Activated naive CD4-positive, alpha-beta T cell (primary cell): Measurements from ENCODE around the gene MRPL46.
"Not testable (repeated sequence)": the region's sequence is repeated elsewhere in the genome, so short reads cannot be mapped to it uniquely, and the experiment has no call there.

Experiments
- DNase-seq, 4 experiments: peaks; one replicate each; lab custom pipeline; 2025; lab: John Stamatoyannopoulos, UW

MRPL46 gene

DNA sequence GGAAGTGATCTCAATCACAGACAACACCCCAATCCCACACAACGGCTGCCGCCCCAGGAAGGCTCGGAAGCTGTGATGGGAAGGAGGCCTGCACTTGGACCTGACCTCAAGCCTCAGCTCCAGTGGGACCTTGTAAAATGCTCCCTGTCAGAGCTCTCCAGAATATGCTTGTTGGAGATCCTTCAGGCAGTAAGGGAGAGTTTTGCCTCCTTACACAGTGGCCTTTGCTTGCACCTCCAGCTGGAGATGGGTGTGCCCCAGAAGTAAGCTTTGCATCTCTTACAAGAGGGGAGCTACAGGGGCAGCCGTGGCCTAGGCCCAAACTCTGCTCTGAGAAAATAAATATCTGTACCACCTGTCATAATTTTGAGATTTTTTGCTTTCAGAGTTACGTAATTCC is 10.7 kb upstream of the MRPL46 start:
- no peak for DNase-seq

- no peak for DNase-seq
Observed at GRCh38 chr15:88477126-88477525, 9.9 kb upstream of the MRPL46 start.

DNA sequence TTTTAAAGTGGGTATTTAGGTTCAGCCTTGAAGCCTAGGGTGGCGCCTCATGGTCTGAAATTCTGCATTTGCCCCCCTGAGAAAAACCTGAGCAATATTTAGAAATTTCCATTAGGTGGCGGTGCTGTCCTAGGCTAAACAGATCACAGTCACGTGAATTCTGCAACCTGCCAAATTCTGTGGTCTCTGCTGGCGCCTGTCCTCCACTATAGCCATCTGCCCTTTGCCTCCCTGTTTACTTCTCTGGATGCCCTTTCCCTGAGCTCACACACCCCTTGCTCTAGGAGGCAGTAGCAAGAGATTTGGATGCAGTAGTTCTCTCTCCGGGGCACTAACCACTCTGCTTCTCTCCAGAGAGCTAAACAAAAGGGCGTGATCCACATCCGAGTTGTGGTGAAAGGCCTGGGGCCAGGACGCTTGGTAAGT is 9.5 kb upstream of the MRPL46 start:
- no peak for DNase-seq

GRCh38 chr15:88473661-88474293 is 6.6 kb upstream of the MRPL46 start:
- not testable (repeated sequence) for DNase-seq

- no peak for DNase-seq
Observed at GRCh38 chr15:88472225-88472624, 5.0 kb upstream of the MRPL46 start.

DNA sequence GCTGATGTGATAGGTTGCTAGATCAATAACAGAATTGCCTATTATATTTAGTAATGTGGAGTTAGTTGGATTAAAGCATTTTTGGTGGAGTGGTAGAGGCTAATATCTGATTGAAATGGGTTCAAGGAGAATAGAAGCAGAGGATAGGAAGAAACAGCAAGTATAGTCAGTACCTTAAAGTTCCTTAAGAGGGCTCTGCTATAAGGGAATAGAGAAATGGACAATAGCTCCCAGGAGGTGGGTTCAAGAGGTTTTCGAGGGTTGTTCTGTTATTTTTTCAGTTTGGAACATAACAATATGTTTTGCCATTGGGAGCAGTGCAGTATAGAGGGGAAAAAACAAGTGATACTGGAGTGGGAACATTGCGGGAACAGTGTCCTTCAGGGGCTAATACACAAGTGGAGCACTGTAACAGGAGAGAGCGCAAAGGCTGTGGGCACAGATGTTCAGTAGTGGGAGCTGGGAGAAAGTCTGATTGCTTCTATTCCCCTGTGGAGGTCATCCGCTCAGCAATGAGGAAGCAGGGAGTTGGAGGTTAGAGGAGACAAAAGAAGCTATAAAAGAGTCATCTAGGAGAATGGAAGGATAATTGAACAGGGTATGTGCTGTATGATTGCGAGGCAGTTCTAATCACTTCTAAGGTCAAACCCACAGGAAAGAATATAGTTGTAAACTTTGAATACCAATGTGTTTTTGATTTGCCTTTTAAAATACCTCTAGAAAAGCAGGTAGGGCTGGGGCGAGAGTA is 3.6 kb upstream of the MRPL46 start:
- no peak for DNase-seq

- no peak for DNase-seq
Observed at GRCh38 chr15:88469321-88469720, 2.1 kb upstream of the MRPL46 start.

- not testable (repeated sequence) for DNase-seq
Observed at GRCh38 chr15:88468721-88469120, 1.5 kb upstream of the MRPL46 start.

GRCh38 chr15:88467935-88468528 is 844 bp upstream of the MRPL46 start:
- DNase-seq, result peak in 1 of 4 experiments; percentile 33

- no peak for DNase-seq
Observed at GRCh38 chr15:88465633-88466224, 1.5 kb downstream of the MRPL46 start.

GRCh38 chr15:88463870-88464532 is 3.2 kb downstream of the MRPL46 start:
- no peak for DNase-seq

DNA sequence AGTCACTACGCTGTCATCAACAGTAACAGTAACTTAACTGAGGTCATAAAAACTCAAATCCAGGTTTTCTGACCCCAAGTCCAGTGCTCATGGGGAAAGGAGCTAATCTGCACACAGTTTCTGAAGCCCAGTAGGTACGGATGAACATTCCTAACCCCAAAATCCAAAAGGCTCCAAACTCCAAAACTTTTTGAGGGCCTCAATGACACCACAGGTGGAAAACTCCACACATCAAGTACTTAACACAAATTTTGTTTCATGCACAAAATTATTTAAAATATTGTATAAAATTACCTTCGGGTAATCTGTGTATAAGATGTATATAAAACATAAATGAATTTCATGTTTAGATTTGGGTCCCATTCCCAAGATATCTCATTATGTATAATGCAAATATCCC is 10.5 kb downstream of the MRPL46 start:
- no peak for DNase-seq

DNA sequence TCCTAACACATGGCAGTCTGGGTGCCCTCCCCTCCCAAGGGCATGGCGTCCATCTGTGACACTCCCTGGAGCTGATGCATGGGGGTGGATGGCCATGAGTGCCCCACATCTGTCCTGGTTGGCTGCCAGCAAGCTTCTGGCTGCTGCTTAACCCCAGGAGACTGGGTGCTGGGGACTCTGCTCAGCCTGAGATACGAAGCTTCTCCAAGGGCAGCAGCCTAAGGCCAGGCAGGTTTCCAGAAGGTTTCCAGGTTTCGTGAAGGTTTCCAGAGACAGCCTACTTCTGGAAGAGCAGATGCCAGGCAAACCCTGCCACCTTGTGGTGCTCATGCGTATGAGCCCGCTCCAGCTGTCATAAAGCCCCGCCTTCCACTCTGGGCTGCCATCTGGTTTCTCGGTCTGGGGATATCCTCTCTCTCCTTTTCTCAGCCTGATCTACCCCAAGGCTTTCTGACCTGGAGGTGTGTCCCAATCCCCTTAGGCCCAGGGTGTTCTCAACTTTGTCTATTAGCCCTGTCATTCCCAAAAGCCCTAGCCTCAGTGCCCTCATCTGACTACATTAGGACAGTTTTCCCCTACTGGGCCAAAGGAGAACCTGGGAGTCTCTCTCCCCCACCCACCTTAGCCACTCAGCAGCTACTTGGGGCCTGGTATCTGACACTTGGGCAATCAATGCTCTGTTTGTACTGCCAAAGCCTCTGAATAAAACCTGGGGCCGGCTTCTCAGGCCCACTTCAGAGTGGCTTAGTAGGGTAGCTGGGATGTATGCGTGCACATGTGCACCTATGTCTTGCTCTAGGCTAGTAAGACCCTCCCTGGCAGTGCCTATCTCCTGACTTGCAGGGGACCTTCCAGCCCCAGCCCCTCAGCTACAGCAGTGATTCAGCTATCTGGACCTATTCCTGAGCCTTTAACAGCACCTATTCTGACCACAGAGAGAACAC is 12.0 kb downstream of the MRPL46 start:
- peak in 3 of 4 experiments; percentile 8 to 19 (median 11) for DNase-seq

GRCh38 chr15:88454236-88454635 is 13.0 kb downstream of the MRPL46 start:
- no peak for DNase-seq

- DNase-seq, result no peak
Observed at GRCh38 chr15:88453651-88454050, 13.5 kb downstream of the MRPL46 start.

DNA sequence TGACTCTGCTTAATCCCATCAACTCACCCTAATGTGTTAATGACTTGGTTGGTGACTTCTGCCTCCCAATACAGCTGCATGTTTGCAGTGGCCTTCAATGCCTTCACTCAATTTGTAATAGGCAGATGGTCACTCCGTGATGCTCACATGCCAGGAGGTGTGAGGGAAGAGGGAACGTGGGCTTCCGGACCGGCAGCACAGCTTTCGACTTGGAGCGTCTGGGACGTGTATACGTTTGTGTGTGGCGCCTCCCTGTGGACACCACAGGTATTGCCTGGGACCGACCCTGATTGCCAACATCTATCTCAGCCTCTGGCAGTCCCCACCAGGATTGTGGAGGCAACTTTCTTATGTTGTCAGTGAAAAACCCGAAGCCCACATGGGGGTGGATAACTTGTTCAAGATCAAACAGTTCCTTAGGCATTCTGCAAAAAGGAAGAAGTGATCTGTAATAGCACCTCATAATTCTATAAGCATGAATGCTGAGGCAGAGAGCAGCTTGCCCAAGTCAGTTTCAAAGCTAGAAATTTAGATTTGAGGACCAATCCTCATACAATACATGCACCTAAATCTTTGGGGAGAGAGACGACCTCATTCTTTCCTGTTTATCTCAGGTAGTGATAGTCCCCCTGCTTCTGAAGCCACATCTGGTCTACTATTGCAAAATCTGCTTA is 16.9 kb downstream of the MRPL46 start:
- DNase-seq, result peak; percentile 11 to 54 (median 30)

GRCh38 chr15:88449581-88449980 is 17.6 kb downstream of the MRPL46 start:
- DNase-seq, result no peak

GRCh38 chr15:88448991-88449461 is 18.2 kb downstream of the MRPL46 start:
- no peak for DNase-seq

GRCh38 chr15:88447741-88448140 is 19.4 kb downstream of the MRPL46 start:
- no peak for DNase-seq

GRCh38 chr15:88447206-88447605 is 20.0 kb downstream of the MRPL46 start:
- no peak for DNase-seq
